Coronary artery (tissue), 2 donors: ENCODE data around the gene RAI1.

Experiments used
- DNase-seq: peaks from one replicate; pipeline ENCODE4 v3.0.0-alpha.2; 2017; ENCODE audit warnings: low spot score
- H3K27ac ChIP-seq, 2 donors: fragments of 200-600 bp; sonication (generic); one replicate each; pipeline ENCODE4 v1.5.1; 2016 to 2019
- H3K4me3 ChIP-seq: fragments of 200-600 bp; sonication (generic); 2 replicates; pipeline ENCODE4 v1.5.1; 2016; ENCODE audit warnings: mild to moderate bottlenecking, moderate library complexity
- TF ChIP-seq, protein P1 (sequence below): fragments of 200-600 bp; sonication (generic); IDR thresholded peaks from one replicate; pipeline ENCODE4 v1.5.1; 2019; ENCODE audit warnings: antibody characterized with exemption

The RAI1 gene

DNA sequence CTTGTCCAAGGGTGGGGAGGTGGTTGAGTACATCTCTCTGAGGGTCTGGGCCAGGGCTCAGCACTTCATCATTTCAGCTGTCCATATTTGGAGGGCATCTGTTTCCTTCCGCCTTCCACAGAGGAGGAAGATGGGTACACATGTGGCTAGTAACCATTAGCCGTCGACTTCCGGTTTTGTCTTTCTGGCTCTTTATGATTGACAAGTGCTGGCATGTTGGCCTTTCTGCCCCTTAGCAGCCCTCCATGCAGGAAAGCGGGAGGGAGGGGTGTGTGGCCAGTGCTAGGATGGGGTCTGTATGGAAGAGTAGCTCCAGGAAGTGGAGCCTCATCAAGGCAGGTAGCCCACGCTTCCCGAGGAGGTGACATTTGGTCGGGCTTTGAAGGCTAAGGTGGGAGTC is 69.6 kb downstream of the RAI1 start:
- TF ChIP-seq, protein P1, sequence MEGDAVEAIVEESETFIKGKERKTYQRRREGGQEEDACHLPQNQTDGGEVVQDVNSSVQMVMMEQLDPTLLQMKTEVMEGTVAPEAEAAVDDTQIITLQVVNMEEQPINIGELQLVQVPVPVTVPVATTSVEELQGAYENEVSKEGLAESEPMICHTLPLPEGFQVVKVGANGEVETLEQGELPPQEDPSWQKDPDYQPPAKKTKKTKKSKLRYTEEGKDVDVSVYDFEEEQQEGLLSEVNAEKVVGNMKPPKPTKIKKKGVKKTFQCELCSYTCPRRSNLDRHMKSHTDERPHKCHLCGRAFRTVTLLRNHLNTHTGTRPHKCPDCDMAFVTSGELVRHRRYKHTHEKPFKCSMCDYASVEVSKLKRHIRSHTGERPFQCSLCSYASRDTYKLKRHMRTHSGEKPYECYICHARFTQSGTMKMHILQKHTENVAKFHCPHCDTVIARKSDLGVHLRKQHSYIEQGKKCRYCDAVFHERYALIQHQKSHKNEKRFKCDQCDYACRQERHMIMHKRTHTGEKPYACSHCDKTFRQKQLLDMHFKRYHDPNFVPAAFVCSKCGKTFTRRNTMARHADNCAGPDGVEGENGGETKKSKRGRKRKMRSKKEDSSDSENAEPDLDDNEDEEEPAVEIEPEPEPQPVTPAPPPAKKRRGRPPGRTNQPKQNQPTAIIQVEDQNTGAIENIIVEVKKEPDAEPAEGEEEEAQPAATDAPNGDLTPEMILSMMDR, result no peak
- H3K4me3 ChIP-seq, result no peak overlapping the region
- no peak for DNase-seq
- peak overlapping the region; percentile 56 to 88 for H3K27ac ChIP-seq

DNA sequence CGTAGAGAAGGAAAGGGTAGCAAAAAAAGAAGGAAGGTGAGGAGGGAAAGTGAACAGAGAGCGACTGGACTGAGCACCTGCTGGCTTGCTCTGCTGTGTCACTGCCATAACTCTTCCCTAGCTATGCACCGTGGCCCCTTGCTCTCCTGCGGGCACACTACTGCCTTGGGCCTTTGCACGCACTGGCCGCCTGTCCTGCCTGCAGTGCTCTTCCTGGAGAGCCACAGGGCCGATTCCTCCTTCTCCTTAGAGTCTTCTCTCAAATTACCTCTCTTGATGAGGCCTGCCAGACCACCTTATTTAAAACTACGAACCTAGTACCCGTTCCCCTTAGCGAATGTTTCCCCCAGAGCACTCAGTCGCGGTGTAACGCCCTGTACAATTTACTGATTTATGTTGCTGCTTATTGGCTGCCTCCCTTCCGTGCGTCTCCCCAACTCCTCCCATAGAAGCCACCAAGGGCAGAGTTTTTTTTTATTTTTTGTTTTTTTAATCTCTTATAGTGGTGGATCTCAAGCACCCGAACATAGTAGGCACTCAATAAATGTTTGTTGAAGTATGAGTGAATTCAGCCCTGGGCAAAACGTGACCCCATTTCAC is 70.3 kb downstream of the RAI1 start:
- Histone ChIP-seq H3K4me3 (peak overlapping the region; percentile 72), H3K27ac (peak overlapping the region; percentile 56 to 88)
- DNase-seq, result no peak
- TF ChIP-seq, protein P1, result no peak

DNA sequence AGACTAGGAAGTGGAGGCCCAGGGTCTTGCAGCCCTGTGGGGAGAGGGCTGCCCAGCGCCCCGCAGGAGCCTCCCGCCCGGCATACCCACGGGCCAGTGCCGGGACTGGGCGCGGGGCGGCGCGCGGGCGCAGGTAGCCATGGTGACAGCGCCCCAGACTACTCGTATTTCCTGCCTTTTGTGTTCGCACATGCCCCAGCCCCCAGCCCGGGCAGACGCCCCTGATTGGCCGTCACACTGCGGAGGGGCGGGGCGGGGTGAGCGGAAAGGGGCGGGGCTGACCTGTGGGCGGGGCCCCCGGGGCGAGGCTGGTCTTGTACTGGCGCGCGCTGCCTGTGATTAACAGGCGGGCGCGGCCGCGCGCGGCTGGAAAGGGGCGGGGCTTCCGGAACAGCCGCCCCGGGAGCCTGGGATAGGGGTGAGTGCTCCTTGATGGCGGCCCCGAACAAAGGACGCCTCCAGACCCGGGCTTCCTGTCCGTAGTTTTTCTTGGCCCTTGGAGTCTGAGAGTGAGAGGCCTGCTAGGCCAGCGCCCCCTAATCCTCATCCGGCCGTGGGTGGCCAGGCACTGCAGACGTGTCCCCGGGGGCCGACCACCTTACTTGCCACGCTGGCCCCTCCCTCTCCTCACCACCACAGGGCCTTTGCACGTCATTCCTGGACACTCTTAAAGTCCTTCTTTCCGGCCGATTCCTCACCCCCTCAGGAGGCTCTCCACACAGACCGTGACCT is 71.0 kb downstream of the RAI1 start:
- H3K4me3 ChIP-seq, result peak overlapping the region; percentile 72
- peak; percentile 99 for DNase-seq
- H3K27ac ChIP-seq, result peak overlapping the region; percentile 56 to 88
- TF ChIP-seq, protein P1, result no peak

DNA sequence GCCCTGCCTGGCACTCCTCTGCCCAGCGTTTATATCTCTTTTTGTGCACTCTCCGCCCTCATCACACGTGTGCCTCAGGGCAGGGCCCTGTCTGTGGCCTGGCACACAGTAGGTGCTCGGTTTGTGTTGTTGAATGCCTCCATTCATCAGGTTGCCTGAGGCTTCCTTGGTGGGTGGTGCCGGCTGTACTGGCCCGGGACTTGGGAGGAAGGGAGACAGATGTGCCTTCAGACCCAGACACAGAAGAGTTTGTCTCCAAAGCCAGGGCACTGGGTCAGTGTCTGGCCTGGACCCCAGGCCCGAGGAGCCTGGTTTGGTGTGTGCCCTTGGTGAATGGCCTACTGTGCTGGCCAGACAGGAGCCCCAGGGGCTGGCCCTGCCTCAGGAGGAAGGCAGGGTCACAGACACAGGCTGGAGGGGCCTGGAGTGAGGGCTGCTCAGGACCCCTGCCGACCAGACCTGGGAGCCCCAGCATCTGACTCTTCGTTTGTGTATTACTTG is 71.6 kb downstream of the RAI1 start:
- Histone ChIP-seq H3K4me3 (peak overlapping the region; percentile 72), H3K27ac (peak overlapping the region; percentile 56 to 84)
- no peak for DNase-seq
- TF ChIP-seq, protein P1, result no peak

DNA sequence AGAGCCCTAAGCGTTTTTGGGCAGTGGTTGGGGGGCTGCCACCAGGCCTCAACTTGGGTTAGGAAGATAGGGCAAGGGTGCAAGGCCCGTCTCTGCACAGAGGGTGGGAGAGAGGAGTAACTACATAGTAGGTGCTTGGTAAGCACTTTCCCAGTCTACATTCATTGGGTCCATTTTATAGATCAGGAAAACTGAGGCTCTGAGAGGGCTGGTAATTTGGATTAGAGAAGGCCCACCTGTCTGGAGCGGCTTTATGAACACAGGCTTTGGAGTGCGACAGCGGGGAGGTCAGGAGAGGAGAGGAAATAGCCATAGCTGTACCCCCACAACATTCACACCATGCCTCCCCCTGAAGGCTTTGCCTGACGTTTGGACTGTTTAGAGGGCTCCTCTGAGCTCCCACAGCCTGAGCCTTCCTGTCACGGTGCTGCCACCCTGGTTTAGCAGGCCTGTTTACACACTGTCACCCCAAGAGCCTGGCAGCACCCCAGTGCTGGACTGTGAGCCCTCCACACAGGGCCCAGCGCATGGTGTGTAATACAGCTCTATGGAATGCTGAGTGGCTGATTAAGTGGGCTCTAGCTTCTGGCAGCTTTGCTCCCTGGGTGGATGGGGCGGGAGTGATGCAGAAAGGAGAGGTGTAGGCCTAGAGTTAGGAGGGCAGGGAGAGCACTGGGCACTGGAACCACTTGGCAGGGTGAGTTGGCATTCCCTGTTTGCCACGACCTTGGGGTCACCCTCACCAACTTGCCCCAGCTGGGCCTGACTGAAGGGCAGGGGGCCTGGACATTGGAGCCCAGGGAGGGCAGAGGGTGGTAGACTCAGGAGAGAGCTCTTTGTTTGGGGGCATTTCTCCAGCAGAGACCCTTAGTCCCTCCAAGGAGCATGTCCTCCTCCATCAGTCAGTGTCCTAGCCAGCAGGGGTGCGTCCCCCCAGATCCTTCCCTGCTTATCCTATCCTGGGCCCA is 73.7 kb downstream of the RAI1 start:
- Histone ChIP-seq H3K4me3 (no peak overlapping the region), H3K27ac (no peak overlapping the region)
- TF ChIP-seq, protein P1, result no peak
- DNase-seq, result no peak

DNA sequence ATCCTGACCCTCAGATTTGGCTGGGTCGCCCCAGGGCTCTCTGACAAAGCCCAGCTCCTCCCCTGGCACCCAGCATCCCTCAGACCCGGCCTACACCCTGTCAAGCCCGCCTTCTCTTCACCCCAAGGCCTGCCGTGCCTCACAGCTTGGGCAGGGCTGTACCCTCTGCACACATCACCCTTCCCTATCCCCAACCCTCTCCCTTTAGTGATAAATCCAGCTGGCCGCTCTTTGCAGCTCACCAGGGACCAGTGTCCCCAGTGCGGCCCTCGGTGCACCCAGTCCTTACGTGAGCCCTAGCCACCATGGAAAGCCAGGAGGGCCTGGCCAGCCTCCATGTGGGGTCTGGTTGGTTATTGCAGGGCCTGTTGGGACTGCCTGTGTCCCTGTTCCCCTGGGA is 74.5 kb downstream of the RAI1 start:
- no peak overlapping the region for H3K27ac ChIP-seq
- no peak for DNase-seq
- TF ChIP-seq, protein P1, result no peak
- H3K4me3 ChIP-seq, result no peak overlapping the region
